CD4-positive, alpha-beta T cell treated with Interleukin-12 subunit alpha and Interleukin-12 subunit beta, for 1 hour (primary cell): ENCODE data around the gene AGAP1.

Experiments used
- DNase-seq: peaks from one replicate; pipeline ENCODE4 v3.0.0-alpha.2; 2020

The AGAP1 gene

GRCh38 chr2:235553291-235553690, 59.4 kb downstream of the AGAP1 start:
- DNase-seq = no peak

DNA sequence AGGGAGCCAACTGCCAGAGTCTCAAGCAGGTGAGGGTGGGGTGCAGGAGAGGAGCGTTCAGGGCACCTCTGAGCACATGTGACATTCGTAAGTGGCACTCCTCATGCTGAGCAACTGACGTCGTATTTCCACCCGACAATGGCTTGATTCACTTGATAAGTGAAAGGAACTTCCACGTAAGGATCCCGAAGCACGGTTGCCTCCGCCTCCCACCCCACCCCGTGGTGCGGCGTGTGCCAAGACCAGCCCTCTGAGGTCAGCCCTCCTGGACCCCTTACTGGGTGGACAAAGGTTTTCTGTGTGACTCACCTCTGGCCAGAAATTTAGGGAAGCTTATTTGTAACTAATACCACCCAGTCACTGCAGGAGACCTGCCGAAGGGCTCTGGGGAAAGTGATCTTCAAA, 59.9 kb downstream of the AGAP1 start:
- no peak for DNase-seq

DNA sequence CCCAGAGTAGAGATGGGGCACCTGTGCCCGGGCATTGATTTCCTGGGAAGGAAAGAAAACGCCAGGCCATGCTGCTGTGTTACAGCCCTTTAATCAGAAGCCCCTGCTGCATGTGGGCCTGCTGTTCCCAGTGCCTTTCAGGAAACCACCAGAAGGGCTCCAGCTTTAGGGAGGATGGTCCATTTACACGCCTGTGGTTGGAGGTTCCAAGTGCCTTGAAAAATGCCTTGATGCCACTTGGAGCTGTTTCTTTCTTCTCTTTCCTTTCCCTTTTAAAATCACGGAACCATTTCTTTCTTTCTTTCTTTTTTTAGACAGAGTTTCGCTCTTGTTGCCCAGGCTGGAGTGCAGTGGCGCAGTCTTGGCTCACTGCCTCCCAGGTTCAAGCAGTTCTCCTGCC, 60.5 kb downstream of the AGAP1 start:
- no peak for DNase-seq

DNA sequence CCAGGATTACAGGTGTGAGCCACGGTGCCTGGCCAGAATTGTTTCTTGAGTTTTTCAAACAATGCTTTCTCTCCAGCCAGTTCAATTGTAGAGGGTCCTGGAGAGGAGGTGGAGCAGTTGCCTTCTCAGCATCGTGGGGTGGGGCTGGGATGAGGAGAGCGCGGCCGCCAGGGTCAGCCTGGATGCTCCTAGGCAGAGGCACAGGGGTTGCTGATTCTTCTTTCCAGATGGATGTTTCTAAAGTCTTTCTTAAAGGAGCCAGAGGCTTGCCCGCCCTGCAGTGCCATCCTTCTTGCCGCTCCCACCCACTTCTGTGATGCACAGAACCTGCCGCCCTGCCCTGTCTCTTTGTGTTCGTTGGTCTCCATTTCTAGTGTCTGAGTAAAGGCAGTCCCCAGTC, 61.1 kb downstream of the AGAP1 start:
- no peak for DNase-seq

DNA sequence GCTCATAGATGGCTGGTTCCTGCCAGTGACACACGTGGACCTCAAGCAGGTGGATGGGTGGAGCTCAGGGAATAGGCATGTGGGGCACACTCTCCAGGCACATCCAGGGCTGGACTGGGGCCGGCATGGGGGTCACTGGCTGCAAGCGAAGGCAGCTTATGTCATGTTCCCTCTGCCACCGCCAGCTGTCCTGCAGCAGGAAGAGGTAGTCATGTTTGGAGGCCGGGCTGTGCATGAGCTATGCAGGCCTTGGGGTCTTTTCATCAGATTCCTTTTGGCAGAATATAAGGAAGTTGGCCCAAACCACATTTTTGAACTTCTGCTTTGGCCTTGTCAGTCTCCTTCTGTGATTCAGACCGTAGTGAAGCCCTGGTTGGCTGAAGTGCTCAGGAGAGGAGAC, 61.5 kb downstream of the AGAP1 start:
- DNase-seq = no peak

DNA sequence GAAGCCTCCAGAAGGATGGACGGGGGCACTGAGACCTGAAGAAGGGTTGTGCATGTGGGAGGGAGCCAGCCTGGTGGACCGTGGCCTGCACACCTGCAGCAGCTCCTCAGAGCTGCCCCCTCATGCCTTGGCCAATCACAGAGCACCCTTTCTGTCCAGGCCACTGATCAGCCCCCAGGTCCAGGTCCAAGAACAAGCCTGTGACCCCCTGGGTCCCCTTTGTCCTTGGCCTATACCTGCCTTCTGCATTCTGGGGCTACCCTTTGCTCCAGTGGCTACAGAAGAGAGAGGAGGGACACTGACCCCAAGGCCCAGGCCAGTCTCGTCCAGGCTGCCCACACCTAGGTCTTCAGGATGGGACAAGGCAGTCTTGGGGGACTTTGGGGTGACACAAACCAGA, 62.2 kb downstream of the AGAP1 start:
- no peak for DNase-seq

DNA sequence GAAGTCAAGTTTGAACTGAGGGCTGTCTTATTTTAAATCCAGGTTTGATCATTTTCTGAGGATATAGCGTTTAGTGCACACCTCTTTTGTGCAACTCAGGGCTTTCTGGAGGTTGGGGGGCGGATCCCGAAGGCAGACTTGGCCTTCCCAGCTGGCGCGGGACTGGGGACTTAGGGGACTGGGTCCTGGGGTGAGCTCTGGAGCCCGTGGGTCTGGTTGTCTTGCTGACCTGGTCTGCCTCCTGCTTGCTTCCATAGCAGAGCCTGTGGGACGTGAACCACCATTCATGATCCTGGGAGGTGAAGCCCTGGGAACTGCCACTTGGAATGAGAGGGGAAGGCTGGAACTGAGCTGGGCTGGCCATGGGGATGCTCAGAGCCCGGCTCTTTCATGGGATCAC, 63.1 kb downstream of the AGAP1 start:
- DNase-seq = no peak

DNA sequence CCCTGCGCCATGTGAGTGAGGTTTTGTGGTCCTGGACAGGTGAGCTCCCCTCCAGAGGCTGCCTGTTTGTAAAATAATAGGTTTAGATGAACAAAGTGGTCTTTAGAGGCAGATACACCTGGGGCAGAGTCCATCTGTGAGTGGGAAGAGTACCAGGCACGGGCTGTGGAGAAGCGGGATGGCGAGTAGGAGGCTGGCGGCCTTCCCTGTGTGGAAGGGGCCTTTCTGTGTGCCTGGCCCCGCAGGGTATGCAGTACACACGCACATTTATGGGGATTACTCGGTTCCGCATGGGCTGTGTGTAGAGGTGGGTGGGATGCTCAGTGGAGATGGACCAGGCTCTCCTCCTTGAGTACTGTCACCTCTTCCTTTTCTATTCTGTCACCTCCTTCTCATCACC, 64.1 kb downstream of the AGAP1 start:
- no peak for DNase-seq

- DNase-seq = no peak
Measured at GRCh38 chr2:235558572-235558971, 64.7 kb downstream of the AGAP1 start.

- DNase-seq = no peak
Measured at GRCh38 chr2:235560345-235560744, 66.5 kb downstream of the AGAP1 start.

DNA sequence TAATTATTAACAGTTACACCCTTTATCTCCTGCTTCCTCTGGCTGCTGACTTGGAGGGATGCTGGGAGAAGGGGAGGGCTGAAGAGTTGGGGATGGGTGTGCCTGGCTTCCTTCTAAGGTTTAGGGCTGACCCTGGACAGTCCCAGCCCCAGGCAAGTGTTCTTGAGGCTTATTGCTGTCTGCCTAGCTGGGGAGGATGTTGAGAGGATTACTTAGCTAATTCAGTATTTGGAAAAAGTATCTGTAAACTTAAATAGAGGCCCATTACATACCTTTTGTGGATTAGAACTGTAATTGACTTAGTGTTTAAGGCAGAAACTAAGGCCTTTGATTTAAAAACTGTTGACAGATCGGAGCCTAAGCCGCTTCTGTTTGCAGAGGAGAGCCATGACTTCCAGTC, 67.6 kb downstream of the AGAP1 start:
- no peak for DNase-seq

GRCh38 chr2:235562065-235562747, 68.4 kb downstream of the AGAP1 start:
- DNase-seq = no peak

DNA sequence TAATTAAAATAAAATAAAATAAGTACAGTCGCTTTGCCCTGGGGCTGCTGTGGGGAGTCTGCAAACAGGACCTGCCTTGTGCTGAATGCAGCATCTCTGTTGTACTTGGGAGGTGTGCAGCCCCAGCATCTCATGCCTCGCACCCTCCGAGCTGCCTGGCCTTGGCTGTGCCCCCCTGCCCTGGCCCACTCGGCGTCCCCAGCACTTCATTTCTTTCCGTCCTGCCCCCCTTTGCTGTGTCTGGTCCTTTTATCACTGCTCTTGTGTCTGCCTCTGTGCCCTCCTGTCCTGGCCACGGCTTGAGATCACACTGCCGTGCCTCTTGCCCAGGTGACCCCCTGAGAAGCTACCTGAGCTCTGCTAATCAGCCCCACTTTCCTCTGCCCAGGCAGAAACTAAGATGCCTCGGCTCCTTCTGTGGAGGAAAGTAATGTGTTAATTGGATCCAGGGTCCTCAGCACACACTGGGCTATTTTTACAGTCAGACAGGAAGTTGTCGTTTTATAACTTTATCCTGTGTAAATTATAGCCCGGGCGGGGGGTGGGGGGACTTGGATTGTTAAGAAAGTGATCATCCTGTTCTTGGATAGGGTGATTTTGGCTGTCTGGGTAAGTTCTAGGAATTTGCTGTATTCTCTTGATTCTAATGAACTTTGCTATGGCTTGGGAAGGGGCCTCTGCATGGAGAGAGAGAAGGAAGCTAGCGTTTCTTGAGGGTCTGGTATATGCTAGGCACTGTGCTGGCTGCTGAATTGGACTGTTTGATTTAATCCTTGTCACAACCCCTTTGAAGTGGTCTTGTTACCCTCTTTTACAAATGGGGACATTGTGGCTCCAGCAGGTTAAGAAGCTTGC, 69.4 kb downstream of the AGAP1 start:
- DNase-seq = no peak

GRCh38 chr2:235564066-235564465, 70.2 kb downstream of the AGAP1 start:
- DNase-seq = no peak

GRCh38 chr2:235564884-235565530, 71.2 kb downstream of the AGAP1 start:
- no peak for DNase-seq

DNA sequence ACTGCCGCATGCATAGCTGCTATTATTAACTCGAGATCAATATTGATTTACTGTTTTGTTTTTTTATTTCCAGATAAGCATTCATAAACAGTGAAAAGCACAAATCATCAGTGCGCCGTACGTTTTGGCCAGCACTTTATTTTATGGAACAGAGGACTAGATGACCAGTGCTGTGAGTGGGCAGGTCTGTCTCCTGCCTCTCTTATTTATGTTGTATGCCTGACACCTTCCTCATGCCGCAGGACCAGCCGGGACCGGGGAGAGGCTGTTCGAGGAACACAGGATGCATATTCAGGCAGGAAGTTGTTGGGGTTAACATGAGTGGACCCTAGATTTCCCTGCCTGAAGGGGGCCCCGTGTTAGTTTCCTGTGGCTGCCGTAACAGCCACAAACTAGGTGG, 72.6 kb downstream of the AGAP1 start:
- DNase-seq = no peak

GRCh38 chr2:235566931-235567495, 73.2 kb downstream of the AGAP1 start:
- DNase-seq = no peak

- no peak for DNase-seq
Measured at GRCh38 chr2:235567842-235568241, 74.0 kb downstream of the AGAP1 start.

GRCh38 chr2:235568431-235568830, 74.6 kb downstream of the AGAP1 start:
- no peak for DNase-seq

DNA sequence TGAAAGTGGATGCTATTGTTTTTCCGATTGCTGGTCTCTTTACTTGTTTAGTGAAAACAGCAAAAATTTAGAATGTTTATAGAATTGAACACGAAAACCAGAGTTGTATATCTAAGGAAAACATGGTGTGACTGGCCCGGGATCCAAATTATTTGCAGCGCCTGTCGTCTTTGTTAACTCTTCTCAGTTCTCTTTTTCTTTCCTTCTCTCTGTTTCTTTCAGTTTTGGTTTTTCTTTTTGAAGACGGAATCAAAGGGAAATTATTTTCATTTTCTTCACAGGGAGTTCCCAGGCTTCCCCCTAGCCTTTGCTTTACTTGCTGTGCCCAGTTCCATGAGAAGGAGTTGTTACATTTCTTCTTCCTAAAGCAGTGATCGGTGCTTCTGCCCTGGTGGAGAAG, 76.0 kb downstream of the AGAP1 start:
- no peak for DNase-seq

GRCh38 chr2:235570256-235570655, 76.4 kb downstream of the AGAP1 start:
- no peak for DNase-seq

GRCh38 chr2:235570966-235571692, 77.3 kb downstream of the AGAP1 start:
- no peak for DNase-seq

GRCh38 chr2:235572592-235572991, 78.7 kb downstream of the AGAP1 start:
- no peak for DNase-seq
